Esophagus (tissue), 2 donors: ENCODE measurements around the gene GLIS1. TPM values are rescaled to one million over a fixed set of nuclear protein-coding genes. Genes with fewer than 3 reads are reported as not detected.

Source experiments
- H3K27ac ChIP-seq, 2 donors: one replicate each; pipeline ENCODE4 v1.5.1; 2013; ENCODE audit warnings: low read depth in 2 of 2, mild to moderate bottlenecking in 2 of 2, inconsistent platforms in 1 of 2, low read length in 1 of 2, moderate library complexity in 1 of 2
- H3K27me3 ChIP-seq, 2 donors: one replicate each; pipeline ENCODE4 v1.6.1; 2013; ENCODE audit warnings: low read length in 2 of 2, control low read depth in 1 of 2, mild to moderate bottlenecking in 1 of 2; ENCODE audit not compliant: insufficient read depth in 2 of 2, control insufficient read depth in 1 of 2
- H3K36me3 ChIP-seq, 2 donors: one replicate each; pipeline ENCODE4 v1.6.1; 2013; ENCODE audit warnings: low read length in 1 of 2; ENCODE audit not compliant: control insufficient read depth in 2 of 2, insufficient read depth in 2 of 2
- H3K4me1 ChIP-seq, 2 donors: one replicate each; pipeline ENCODE4 v1.6.1; 2013; ENCODE audit warnings: low read length in 1 of 2; ENCODE audit not compliant: control insufficient read depth in 2 of 2, insufficient read depth in 2 of 2
- H3K4me3 ChIP-seq, 2 donors: one replicate each; pipeline ENCODE4 v1.5.1; 2013; ENCODE audit warnings: low read length in 2 of 2, mild to moderate bottlenecking in 2 of 2, low read depth in 1 of 2, moderate library complexity in 1 of 2
- H3K9me3 ChIP-seq, 2 donors: one replicate each; pipeline ENCODE4 v1.6.1; 2013; ENCODE audit warnings: mild to moderate bottlenecking in 2 of 2, low read depth in 1 of 2, low read length in 1 of 2, moderate library complexity in 1 of 2; ENCODE audit not compliant: control insufficient read depth in 2 of 2, insufficient read depth in 1 of 2
- WGBS, 2 donors: extraction: QIAGEN DNeasy Blood & Tissue Kit; methylation state at CpG; one replicate each; pipeline ENCODE4 v1.1.7; 2013; 5-methylcytosine and 5-hydroxymethylcytosine counted together
- polyA plus RNA-seq, 2 donors: library from polyadenylated mRNA; stranded (reverse); fragments of 200-250 nt; gene quantifications; one replicate each; pipeline ENCODE4 v1.2.3, GENCODE V29; 2013
- donor health status: healthy with polysubstance abuse.
- donor health status: Bipolar disorder and iron deficiency.

Gene GLIS1
- polyA plus RNA-seq, 2 donors: 0.18 TPM

- Histone ChIP-seq H3K36me3 (no peaks in the 10 kb centered on the region), H3K4me3 (no peak overlapping the region), H3K9me3 (no peaks in the 10 kb centered on the region), H3K27ac (peak overlapping the region in 1 of 2 donors; percentile 31), H3K27me3 (no peaks in the 10 kb centered on the region), H3K4me1 (peaks cover 2 to 3% of the 10 kb centered on the region in 2 donors)
- WGBS, 2 donors: 58 to 72% methylated on average over 4 of the region's 4 CpGs
These were observed 121.0 kb downstream of the GLIS1 start for GRCh38 chr1:53617851-53618499.

DNA sequence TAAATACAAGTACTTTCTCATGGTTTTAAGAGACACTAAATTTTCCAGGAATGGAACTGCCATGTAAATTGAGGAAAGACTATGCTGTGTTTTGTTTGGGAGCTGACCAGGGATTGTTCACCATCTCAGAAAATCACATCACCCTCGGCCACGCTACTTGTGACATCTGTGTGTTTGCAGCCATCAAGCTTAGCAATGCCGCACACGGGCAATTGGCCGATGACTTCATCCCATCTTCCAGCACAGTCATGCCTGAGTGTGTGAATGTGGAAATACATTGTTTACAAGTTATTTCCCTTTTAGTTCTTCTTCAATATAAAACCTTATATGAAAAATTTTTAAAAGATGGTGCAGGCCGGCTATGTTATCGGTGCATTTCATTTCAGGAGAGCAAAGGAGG lies 121.6 kb downstream of the GLIS1 start:
- 49 to 67% methylated on average over 7 of the region's 7 CpGs for WGBS, 2 donors
- no peaks in the 10 kb centered on the region for H3K36me3 ChIP-seq
- H3K27ac ChIP-seq: peak overlapping the region in 1 of 2 donors; percentile 31
- H3K9me3 ChIP-seq: no peaks in the 10 kb centered on the region
- no peaks in the 10 kb centered on the region for H3K27me3 ChIP-seq
- H3K4me3 ChIP-seq: no peak overlapping the region
- peaks cover 2 to 3% of the 10 kb centered on the region in 2 donors for H3K4me1 ChIP-seq

DNA sequence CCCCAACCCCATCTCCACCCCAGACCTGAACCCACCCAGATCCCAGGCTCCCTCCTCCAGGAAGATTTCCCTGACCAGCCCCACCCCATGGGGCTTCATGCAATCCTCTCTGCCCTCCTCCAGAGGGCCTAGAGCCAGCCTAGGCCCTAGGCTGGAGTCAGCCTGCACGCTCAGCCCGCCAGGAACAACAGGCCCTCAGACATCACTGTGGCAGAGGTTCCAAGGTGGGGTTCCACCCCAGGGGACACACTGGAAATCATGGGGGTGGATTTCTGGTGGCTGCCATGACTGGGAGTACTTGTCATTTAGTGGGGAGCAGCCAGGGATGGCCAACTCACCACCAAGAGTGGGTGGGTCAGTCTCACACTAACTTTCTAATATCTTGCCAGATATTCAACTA lies 122.0 kb downstream of the GLIS1 start:
- no peak overlapping the region for H3K27ac ChIP-seq
- no peak overlapping the region for H3K4me3 ChIP-seq
- WGBS, 2 donors: 81 to 92% methylated on average over 2 of the region's 2 CpGs
- no peaks in the 10 kb centered on the region for H3K27me3 ChIP-seq
- no peaks in the 10 kb centered on the region for H3K36me3 ChIP-seq
- H3K9me3 ChIP-seq: no peaks in the 10 kb centered on the region
- peaks cover 2 to 3% of the 10 kb centered on the region in 2 donors for H3K4me1 ChIP-seq

DNA sequence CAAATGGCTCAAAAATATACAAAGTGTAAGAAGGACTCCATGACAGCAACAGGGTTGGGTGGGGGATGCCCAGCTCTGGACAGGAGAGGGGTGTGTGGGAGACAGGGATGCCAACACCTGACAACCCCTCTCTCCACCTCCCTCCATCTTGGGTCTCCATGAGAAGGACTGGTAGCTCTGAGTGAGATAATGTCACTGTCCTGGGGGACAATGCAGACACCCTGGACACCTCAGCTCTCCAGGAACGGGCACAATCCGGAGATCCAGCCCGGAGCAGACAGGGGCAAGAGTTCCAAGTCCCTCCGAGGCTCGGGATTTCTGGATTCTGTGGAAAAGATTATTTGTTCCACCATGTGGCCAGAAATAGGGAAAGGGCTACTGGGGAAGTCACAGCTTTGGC lies 122.5 kb downstream of the GLIS1 start:
- Histone ChIP-seq H3K9me3 (no peaks in the 10 kb centered on the region), H3K4me3 (no peak overlapping the region), H3K36me3 (no peaks in the 10 kb centered on the region), H3K27me3 (no peaks in the 10 kb centered on the region), H3K4me1 (peaks cover 2 to 3% of the 10 kb centered on the region in 2 donors), H3K27ac (no peak overlapping the region)
- 80 to 93% methylated on average over 5 of the region's 5 CpGs for WGBS, 2 donors

- Histone ChIP-seq H3K27me3 (no peaks in the 10 kb centered on the region), H3K36me3 (no peaks in the 10 kb centered on the region), H3K9me3 (peaks cover 0 to 4% of the 10 kb centered on the region in 2 donors), H3K4me1 (peaks cover 2 to 3% of the 10 kb centered on the region in 2 donors), H3K4me3 (no peak overlapping the region), H3K27ac (no peak overlapping the region)
- WGBS, 2 donors: 75 to 84% methylated on average over 4 of the region's 4 CpGs
These were observed 123.9 kb downstream of the GLIS1 start for GRCh38 chr1:53615101-53615500.

GRCh38 chr1:53614231-53615021 lies 124.5 kb downstream of the GLIS1 start:
- H3K27ac ChIP-seq: no peak overlapping the region
- no peak overlapping the region for H3K4me3 ChIP-seq
- H3K36me3 ChIP-seq: no peaks in the 10 kb centered on the region
- peaks cover 0 to 4% of the 10 kb centered on the region in 2 donors for H3K9me3 ChIP-seq
- H3K27me3 ChIP-seq: no peaks in the 10 kb centered on the region
- peaks cover 2 to 3% of the 10 kb centered on the region in 2 donors for H3K4me1 ChIP-seq
- 68 to 71% methylated on average over 12 of the region's 12 CpGs for WGBS, 2 donors

- Histone ChIP-seq H3K27me3 (no peaks in the 10 kb centered on the region), H3K27ac (no peak overlapping the region), H3K4me1 (no peaks in the 10 kb centered on the region), H3K4me3 (no peak overlapping the region), H3K36me3 (no peaks in the 10 kb centered on the region), H3K9me3 (peaks cover 0 to 4% of the 10 kb centered on the region in 2 donors)
These were observed 130.3 kb downstream of the GLIS1 start for GRCh38 chr1:53608676-53609075.

GRCh38 chr1:53608071-53608470 lies 130.9 kb downstream of the GLIS1 start:
- no peaks in the 10 kb centered on the region for H3K4me1 ChIP-seq
- 90 to 96% methylated on average over 2 of the region's 2 CpGs for WGBS, 2 donors
- no peaks in the 10 kb centered on the region for H3K36me3 ChIP-seq
- peaks cover 0 to 4% of the 10 kb centered on the region in 2 donors for H3K9me3 ChIP-seq
- H3K4me3 ChIP-seq: no peak overlapping the region
- H3K27ac ChIP-seq: no peak overlapping the region
- no peaks in the 10 kb centered on the region for H3K27me3 ChIP-seq

DNA sequence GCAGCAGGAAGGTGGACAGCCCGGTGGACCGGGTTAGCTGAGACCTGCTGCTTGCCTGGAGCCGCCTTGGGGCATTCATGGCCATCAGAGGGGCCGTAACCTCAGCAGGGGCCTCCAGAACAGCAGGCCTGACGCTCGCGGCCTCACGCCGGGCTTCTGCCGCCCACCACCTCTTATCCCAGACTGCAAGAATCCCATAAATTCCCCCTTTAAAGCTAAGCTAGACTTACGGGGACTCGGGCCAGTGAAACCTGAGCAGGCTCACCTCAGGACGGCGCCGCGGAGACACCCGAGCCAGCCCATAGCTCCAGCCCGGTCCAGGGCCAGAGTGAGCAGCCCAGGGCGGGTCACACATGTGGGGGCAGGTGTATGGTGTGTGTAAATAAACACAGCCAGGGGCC lies 132.3 kb downstream of the GLIS1 start:
- Histone ChIP-seq H3K27ac (no peak overlapping the region), H3K9me3 (peaks cover 0 to 4% of the 10 kb centered on the region in 2 donors), H3K36me3 (no peaks in the 10 kb centered on the region), H3K4me1 (no peaks in the 10 kb centered on the region), H3K4me3 (no peak overlapping the region), H3K27me3 (no peaks in the 10 kb centered on the region)
- WGBS, 2 donors: 76 to 79% methylated on average over 19 of the region's 19 CpGs
